T-cell (primary cell): ENCODE data around the gene PTGER2. TPM values are rescaled to one million over a fixed set of nuclear protein-coding genes. Genes with fewer than 3 reads are reported as not detected.
A peak's percentile ranks its signal among the peaks of the same experiment; 100 is the strongest.

ENCODE experiments used
- ATAC-seq, 4 experiments: fragments of 200-7000 bp in 3 of 4; fragments of 150-1000 bp in 1 of 4; cut with Tn5 transposase; replicated peaks in 1 of 4; 1 replicate in 3 of 4; 2 replicates in 1 of 4; pipeline ENCODE4 v1.10.0; 2021; ENCODE audit warnings: moderate library complexity in 3 of 4, mild to moderate bottlenecking in 2 of 4, moderate number of reproducible peaks in 1 of 4
- CTCF ChIA-PET, 2 donors: fragments of 300-600 bp; sonication (Branson Sonifier 250); formaldehyde crosslinking; loops; one replicate each; lab custom pipeline; 2022; ENCODE audit warnings: antibody characterized with exemption in 2 of 2; lab: Charles Lee
- POLR2A ChIA-PET, 2 donors: fragments of 300-600 bp; sonication (Branson Sonifier 250); formaldehyde crosslinking; loops; one replicate each; lab custom pipeline; 2022; ENCODE audit warnings: antibody characterized with exemption in 2 of 2; lab: Charles Lee
- DNase-seq, 35 experiments: peaks; one replicate each; pipeline versions ENCODE4 v3.0.0 to v3.0.0-alpha.2; 2013 to 2023
- H3K27ac ChIP-seq: one replicate; pipeline ENCODE4 v1.5.1; 2013; ENCODE audit warnings: low read length
- H3K27me3 ChIP-seq, 2 experiments: replicated peaks in 1 of 2; 1 replicate in 1 of 2; 2 replicates in 1 of 2; pipeline versions ENCODE4 v1.6.1 to v1.7.0; 2013; ENCODE audit warnings: low read length in 1 of 2, mixed read lengths in 1 of 2; ENCODE audit not compliant: control insufficient read depth in 2 of 2, insufficient read depth in 2 of 2; ENCODE audit errors: extremely low read depth in 1 of 2
- H3K36me3 ChIP-seq, 2 donors: 1 replicate in 1 of 2; 2 replicates in 1 of 2; pipeline versions ENCODE4 v1.6.1 to v1.7.0; 2013; ENCODE audit warnings: low read length in 1 of 2; ENCODE audit not compliant: control insufficient read depth in 2 of 2, insufficient read depth in 1 of 2; ENCODE audit errors: extremely low read depth in 1 of 2
- H3K4me1 ChIP-seq, 2 experiments: 1 replicate in 1 of 2; 2 replicates in 1 of 2; pipeline versions ENCODE4 v1.6.1 to v1.7.0; 2013; ENCODE audit warnings: low read length in 2 of 2, mixed read lengths in 1 of 2; ENCODE audit not compliant: insufficient read depth in 2 of 2, control insufficient read depth in 1 of 2; ENCODE audit errors: extremely low read depth in 1 of 2
- H3K4me3 ChIP-seq, 2 donors: 1 replicate in 1 of 2; 2 replicates in 1 of 2; pipeline versions ENCODE4 v1.5.1 to v1.7.0; 2013; ENCODE audit warnings: mild to moderate bottlenecking in 2 of 2, low read length in 1 of 2, moderate library complexity in 1 of 2; ENCODE audit not compliant: control insufficient read depth in 1 of 2; ENCODE audit errors: extremely low read depth in 1 of 2
- H3K9me3 ChIP-seq: 2 replicates; pipeline ENCODE4 v1.7.0; 2013
- H3K27ac Mint-ChIP-seq, 2 donors: one replicate each; pipeline ENCODE4 v1.8.0; 2020 to 2021; ENCODE audit warnings: mild to moderate bottlenecking in 2 of 2, mixed read lengths in 2 of 2
- H3K27me3 Mint-ChIP-seq, 2 donors: one replicate each; pipeline ENCODE4 v1.8.0; 2021 to 2022; ENCODE audit warnings: mixed read lengths in 2 of 2
- H3K36me3 Mint-ChIP-seq: one replicate; pipeline ENCODE4 v1.8.0; 2021; ENCODE audit warnings: mixed read lengths
- H3K4me1 Mint-ChIP-seq, 3 donors: one replicate each; pipeline ENCODE4 v1.8.0; 2020 to 2022; ENCODE audit warnings: mixed read lengths in 3 of 3, mild to moderate bottlenecking in 1 of 3
- H3K4me3 Mint-ChIP-seq, 3 donors: one replicate each; pipeline ENCODE4 v1.8.0; 2020 to 2022; ENCODE audit warnings: mild to moderate bottlenecking in 3 of 3, mixed read lengths in 3 of 3, moderate library complexity in 3 of 3
- H3K9me3 Mint-ChIP-seq, 3 donors: one replicate each; pipeline ENCODE4 v1.8.0; 2020 to 2022; ENCODE audit warnings: mixed read lengths in 3 of 3
- WGBS: methylation state at CpG from one replicate; pipeline ENCODE4 v1.1.5; 2013; ENCODE audit warnings: missing lambda C conversion rate; ENCODE audit not compliant: insufficient coverage; 5-methylcytosine and 5-hydroxymethylcytosine counted together
- total RNA-seq, 35 experiments: library from RNA in 6 of 35; stranded (reverse) in 6 of 35; fragments of 120-200 nt in 1 of 35; gene quantifications; one replicate each; pipeline versions ENCODE4 v1.2.1 to v1.2.4 and lab custom pipeline; 2013 to 2026

PTGER2 gene
- total RNA-seq, 5 donors from 2014 or later (not counting 1 experiment from before 2014, with no cell fraction given): 38.8 to 68.0 (median 54.7) TPM

- Mint-ChIP-seq H3K9me3 (no peaks in the 10 kb centered on the region), H3K36me3 (no peaks in the 10 kb centered on the region)
These were observed 25.1 kb downstream of the PTGER2 start for GRCh38 chr14:52339262-52339661.

GRCh38 chr14:52342849-52343596 is 28.9 kb downstream of the PTGER2 start:
- Histone ChIP-seq H3K36me3 (no peaks in the 10 kb centered on the region), H3K27ac (no peak overlapping the region), H3K4me3 (no peak overlapping the region), H3K27me3 (no peaks in the 10 kb centered on the region), H3K9me3 (no peaks in the 10 kb centered on the region), H3K4me1 (no peaks in the 10 kb centered on the region)
- H3K36me3 Mint-ChIP-seq: peaks cover 3% of the 10 kb centered on the region
- no peak overlapping the region for H3K27ac Mint-ChIP-seq
- peaks cover 0 to 14% (median 6%) of the 10 kb centered on the region in 3 donors for H3K4me1 Mint-ChIP-seq
- WGBS: 89% methylated on average over 1 of the region's 1 CpG
- peaks cover 0 to 1% of the 10 kb centered on the region in 2 donors for H3K27me3 Mint-ChIP-seq
- POLR2A ChIA-PET: no interaction called here
- ATAC-seq: no peak
- no peak overlapping the region for H3K4me3 Mint-ChIP-seq
- CTCF ChIA-PET: no interaction called here
- no peak for DNase-seq
- H3K9me3 Mint-ChIP-seq: peaks cover 0 to 4% (median 0%) of the 10 kb centered on the region in 3 donors

More at GRCh38 chr14:52339262-52339661, 25.1 kb downstream of the PTGER2 start:
- H3K4me1 ChIP-seq: no peaks in the 10 kb centered on the region
- POLR2A ChIA-PET: no interaction called here
- CTCF ChIA-PET: no interaction called here
- Mint-ChIP-seq H3K27me3 (peaks cover 0 to 1% of the 10 kb centered on the region in 2 donors), H3K4me1 (peaks cover 0 to 25% (median 7%) of the 10 kb centered on the region in 3 donors), H3K4me3 (no peak overlapping the region), H3K27ac (no peak overlapping the region)
- H3K9me3 ChIP-seq: no peaks in the 10 kb centered on the region
- 80% methylated on average over 1 of the region's 1 CpG for WGBS
- H3K27me3 ChIP-seq: no peaks in the 10 kb centered on the region
- ATAC-seq (no peak), DNase-seq (no peak)
- no peak overlapping the region for H3K27ac ChIP-seq
- no peaks in the 10 kb centered on the region for H3K36me3 ChIP-seq
- H3K4me3 ChIP-seq: no peak overlapping the region

GRCh38 chr14:52346778-52347177 is 32.7 kb downstream of the PTGER2 start:
- DNase-seq (no peak), ATAC-seq (no peak)
- H3K27me3 ChIP-seq: no peaks in the 10 kb centered on the region
- H3K36me3 ChIP-seq: no peaks in the 10 kb centered on the region
- H3K27me3 Mint-ChIP-seq: no peaks in the 10 kb centered on the region
- H3K4me3 ChIP-seq: no peak overlapping the region
- no peak overlapping the region for H3K27ac Mint-ChIP-seq
- peaks cover 3% of the 10 kb centered on the region for H3K36me3 Mint-ChIP-seq
- ChIA-PET POLR2A (no interaction called here), CTCF (no interaction called here)
- peaks cover 0 to 4% (median 0%) of the 10 kb centered on the region in 3 donors for H3K9me3 Mint-ChIP-seq
- no peak overlapping the region for H3K4me3 Mint-ChIP-seq
- H3K27ac ChIP-seq: no peak overlapping the region
- H3K4me1 ChIP-seq: peaks cover 10 to 21% of the 10 kb centered on the region in 2 experiments
- WGBS: 93% methylated on average over 2 of the region's 4 CpGs
- H3K9me3 ChIP-seq: no peaks in the 10 kb centered on the region
- H3K4me1 Mint-ChIP-seq: peaks cover 25 to 40% (median 33%) of the 10 kb centered on the region in 3 donors

- CTCF ChIA-PET: no interaction called here
- Mint-ChIP-seq H3K4me3 (no peak overlapping the region), H3K4me1 (peaks cover 40 to 50% (median 44%) of the 10 kb centered on the region in 3 donors), H3K27ac (peak overlapping the region in 1 of 2 donors; percentile 48), H3K27me3 (no peaks in the 10 kb centered on the region), H3K36me3 (peaks cover 3% of the 10 kb centered on the region), H3K9me3 (peaks cover 0 to 4% (median 0%) of the 10 kb centered on the region in 3 donors)
- no peaks in the 10 kb centered on the region for H3K36me3 ChIP-seq
- POLR2A ChIA-PET: no interaction called here
- whole genome bisulfite sequencing: 89% methylated on average over 3 of the region's 5 CpGs
- H3K9me3 ChIP-seq: no peaks in the 10 kb centered on the region
- no peak overlapping the region for H3K4me3 ChIP-seq
- ATAC-seq (no peak), DNase-seq (no peak)
- H3K27me3 ChIP-seq: no peaks in the 10 kb centered on the region
- no peak overlapping the region for H3K27ac ChIP-seq
- H3K4me1 ChIP-seq: peaks cover 19 to 26% of the 10 kb centered on the region in 2 experiments
These were observed 34.2 kb downstream of the PTGER2 start for GRCh38 chr14:52348279-52348678.

- H3K36me3 Mint-ChIP-seq: peaks cover 3% of the 10 kb centered on the region
- no peaks in the 10 kb centered on the region for H3K27me3 ChIP-seq
- H3K9me3 ChIP-seq: no peaks in the 10 kb centered on the region
- H3K27me3 Mint-ChIP-seq: no peaks in the 10 kb centered on the region
- peaks cover 0 to 4% (median 0%) of the 10 kb centered on the region in 3 donors for H3K9me3 Mint-ChIP-seq
- no peak for ATAC-seq
- ChIA-PET CTCF (no interaction called here), POLR2A (no interaction called here)
- no peak overlapping the region for H3K27ac ChIP-seq
- H3K4me1 ChIP-seq: peaks cover 19 to 31% of the 10 kb centered on the region in 2 experiments
- no peak overlapping the region for H3K4me3 Mint-ChIP-seq
- no peak overlapping the region for H3K4me3 ChIP-seq
- DNase-seq: no peak
- peak overlapping the region; percentile 49 to 98 for H3K27ac Mint-ChIP-seq
- H3K36me3 ChIP-seq: no peaks in the 10 kb centered on the region
- peaks cover 45 to 55% (median 49%) of the 10 kb centered on the region in 3 donors for H3K4me1 Mint-ChIP-seq
- WGBS: 86% methylated on average over 2 of the region's 2 CpGs
These were observed 34.7 kb downstream of the PTGER2 start for GRCh38 chr14:52348776-52349175.

GRCh38 chr14:52349731-52350130 is 35.6 kb downstream of the PTGER2 start:
- Histone ChIP-seq H3K4me3 (no peak overlapping the region), H3K4me1 (peaks cover 26 to 33% of the 10 kb centered on the region in 2 experiments), H3K9me3 (no peaks in the 10 kb centered on the region), H3K27me3 (no peaks in the 10 kb centered on the region), H3K36me3 (no peaks in the 10 kb centered on the region), H3K27ac (peak overlapping the region; percentile 70)
- Mint-ChIP-seq H3K36me3 (peaks cover 3% of the 10 kb centered on the region), H3K9me3 (peaks cover 0 to 4% (median 0%) of the 10 kb centered on the region in 3 donors), H3K4me3 (no peak overlapping the region), H3K27me3 (no peaks in the 10 kb centered on the region), H3K4me1 (peaks cover 54 to 64% (median 58%) of the 10 kb centered on the region in 3 donors), H3K27ac (peak overlapping the region; percentile 98)
- ATAC-seq (no peak), DNase-seq (no peak)
- ChIA-PET CTCF (no interaction called here), POLR2A (no interaction called here)
- 88% methylated on average over 2 of the region's 2 CpGs for WGBS
